ENCODE measurements around the gene SPACA7.

The SPACA7 gene

GRCh38 chr13:112456138-112457056, 80.2 kb downstream of the SPACA7 start:
- in situ Hi-C loops (cut with MboI; ENCODE audit: low sequenced_read_pairs): no loop called here

GRCh38 chr13:112457081-112457480, 80.9 kb downstream of the SPACA7 start:
- Histone ChIP-seq H3K4me3 (no peak overlapping the region), H3K4me1 (no peaks in the 10 kb centered on the region), H3K36me3 (replicated peaks) (no peaks in the 10 kb centered on the region), H3K9me3 (no peaks in the 10 kb centered on the region), H3K27me3 (ENCODE audit: low read depth) (no peaks in the 10 kb centered on the region)
- no peak for DNase-seq (ENCODE audit: low spot score in 2 of 2)
- in situ Hi-C loops (cut with MboI; ENCODE audit: low sequenced_read_pairs): no loop called here

More at GRCh38 chr13:112456138-112457056, 80.2 kb downstream of the SPACA7 start:
- no peaks in the 10 kb centered on the region for H3K9me3 ChIP-seq
- no peak for DNase-seq (ENCODE audit: low spot score in 2 of 2)
- H3K4me1 ChIP-seq: no peaks in the 10 kb centered on the region
- no peak overlapping the region for H3K4me3 ChIP-seq
- H3K36me3 ChIP-seq (replicated peaks): no peaks in the 10 kb centered on the region
- no peaks in the 10 kb centered on the region for H3K27me3 ChIP-seq (ENCODE audit: low read depth)

GRCh38 chr13:112457485-112457884, 81.3 kb downstream of the SPACA7 start:
- H3K27me3 ChIP-seq (ENCODE audit: low read depth): no peaks in the 10 kb centered on the region
- H3K4me1 ChIP-seq: no peaks in the 10 kb centered on the region
- H3K36me3 ChIP-seq (replicated peaks): no peaks in the 10 kb centered on the region
- no peak overlapping the region for H3K4me3 ChIP-seq
- in situ Hi-C loops (cut with MboI; ENCODE audit: low sequenced_read_pairs): no loop called here
- H3K9me3 ChIP-seq: no peaks in the 10 kb centered on the region
- no peak for DNase-seq (ENCODE audit: low spot score in 2 of 2)

- no peaks in the 10 kb centered on the region for H3K27me3 ChIP-seq (ENCODE audit: low read depth)
- no peaks in the 10 kb centered on the region for H3K4me1 ChIP-seq
- H3K9me3 ChIP-seq: no peaks in the 10 kb centered on the region
- no peak overlapping the region for H3K4me3 ChIP-seq
- DNase-seq (ENCODE audit: low spot score in 2 of 2): no peak
- no peaks in the 10 kb centered on the region for H3K36me3 ChIP-seq (replicated peaks)
- in situ Hi-C loops (cut with MboI; ENCODE audit: low sequenced_read_pairs): no loop called here
Observed at GRCh38 chr13:112462408-112462807, 86.3 kb downstream of the SPACA7 start.

GRCh38 chr13:112464720-112465119, 88.6 kb downstream of the SPACA7 start:
- no peak for DNase-seq (ENCODE audit: low spot score in 2 of 2)
- H3K36me3 ChIP-seq (replicated peaks): no peaks in the 10 kb centered on the region
- H3K4me3 ChIP-seq: no peak overlapping the region
- H3K4me1 ChIP-seq: no peaks in the 10 kb centered on the region
- no peaks in the 10 kb centered on the region for H3K9me3 ChIP-seq
- no peaks in the 10 kb centered on the region for H3K27me3 ChIP-seq (ENCODE audit: low read depth)
- in situ Hi-C loops (cut with MboI; ENCODE audit: low sequenced_read_pairs): no loop called here

- H3K4me3 ChIP-seq: no peak overlapping the region
- no peaks in the 10 kb centered on the region for H3K27me3 ChIP-seq (ENCODE audit: low read depth)
- H3K9me3 ChIP-seq: no peaks in the 10 kb centered on the region
- no peak for DNase-seq (ENCODE audit: low spot score in 2 of 2)
- in situ Hi-C loops (cut with MboI; ENCODE audit: low sequenced_read_pairs): no loop called here
- H3K36me3 ChIP-seq (replicated peaks): no peaks in the 10 kb centered on the region
- no peaks in the 10 kb centered on the region for H3K4me1 ChIP-seq
Observed at GRCh38 chr13:112465251-112466131, 89.3 kb downstream of the SPACA7 start.

- in situ Hi-C loops (cut with MboI; ENCODE audit: low sequenced_read_pairs): no loop called here
- no peaks in the 10 kb centered on the region for H3K27me3 ChIP-seq (ENCODE audit: low read depth)
Observed at GRCh38 chr13:112466132-112467058, 90.2 kb downstream of the SPACA7 start.

GRCh38 chr13:112467236-112467635, 91.1 kb downstream of the SPACA7 start:
- H3K4me3 ChIP-seq: no peak overlapping the region
- in situ Hi-C loops (cut with MboI; ENCODE audit: low sequenced_read_pairs): no loop called here
- H3K36me3 ChIP-seq (replicated peaks): no peaks in the 10 kb centered on the region
- no peaks in the 10 kb centered on the region for H3K9me3 ChIP-seq
- DNase-seq (ENCODE audit: low spot score in 2 of 2): no peak
- H3K4me1 ChIP-seq: no peaks in the 10 kb centered on the region
- H3K27me3 ChIP-seq (ENCODE audit: low read depth): no peaks in the 10 kb centered on the region

More at GRCh38 chr13:112466132-112467058, 90.2 kb downstream of the SPACA7 start:
- no peaks in the 10 kb centered on the region for H3K4me1 ChIP-seq
- no peak overlapping the region for H3K4me3 ChIP-seq
- H3K36me3 ChIP-seq (replicated peaks): no peaks in the 10 kb centered on the region
- no peaks in the 10 kb centered on the region for H3K9me3 ChIP-seq
- no peak for DNase-seq (ENCODE audit: low spot score in 2 of 2)

GRCh38 chr13:112468069-112468468, 91.9 kb downstream of the SPACA7 start:
- DNase-seq (ENCODE audit: low spot score in 2 of 2): no peak
- Histone ChIP-seq H3K9me3 (no peaks in the 10 kb centered on the region), H3K36me3 (replicated peaks) (no peaks in the 10 kb centered on the region), H3K27me3 (ENCODE audit: low read depth) (no peaks in the 10 kb centered on the region), H3K4me3 (no peak overlapping the region), H3K4me1 (no peaks in the 10 kb centered on the region)
- in situ Hi-C loops (cut with MboI; ENCODE audit: low sequenced_read_pairs): no loop called here

- in situ Hi-C loops (cut with MboI; ENCODE audit: low sequenced_read_pairs): no loop called here
- Histone ChIP-seq H3K27me3 (ENCODE audit: low read depth) (no peaks in the 10 kb centered on the region), H3K4me1 (no peaks in the 10 kb centered on the region), H3K4me3 (no peak overlapping the region), H3K9me3 (no peaks in the 10 kb centered on the region), H3K36me3 (replicated peaks) (no peaks in the 10 kb centered on the region)
- DNase-seq (ENCODE audit: low spot score in 2 of 2): no peak
Observed at GRCh38 chr13:112469071-112469745, 93.1 kb downstream of the SPACA7 start.

GRCh38 chr13:112473818-112474217, 97.7 kb downstream of the SPACA7 start:
- no peak for DNase-seq (ENCODE audit: low spot score in 2 of 2)
- Histone ChIP-seq H3K27me3 (ENCODE audit: low read depth) (no peaks in the 10 kb centered on the region), H3K4me1 (no peaks in the 10 kb centered on the region), H3K4me3 (no peak overlapping the region), H3K9me3 (no peaks in the 10 kb centered on the region), H3K36me3 (replicated peaks) (no peaks in the 10 kb centered on the region)
- in situ Hi-C loops (cut with MboI; ENCODE audit: low sequenced_read_pairs): no loop called here

GRCh38 chr13:112474869-112475268, 98.7 kb downstream of the SPACA7 start:
- no peaks in the 10 kb centered on the region for H3K9me3 ChIP-seq
- no peak overlapping the region for H3K4me3 ChIP-seq
- no peaks in the 10 kb centered on the region for H3K4me1 ChIP-seq
- in situ Hi-C loops (cut with MboI; ENCODE audit: low sequenced_read_pairs): no loop called here
- no peaks in the 10 kb centered on the region for H3K27me3 ChIP-seq (ENCODE audit: low read depth)
- DNase-seq (ENCODE audit: low spot score in 2 of 2): no peak
- no peaks in the 10 kb centered on the region for H3K36me3 ChIP-seq (replicated peaks)

- in situ Hi-C loops (cut with MboI; ENCODE audit: low sequenced_read_pairs): no loop called here
- Histone ChIP-seq H3K4me3 (no peak overlapping the region), H3K4me1 (no peaks in the 10 kb centered on the region), H3K36me3 (replicated peaks) (no peaks in the 10 kb centered on the region), H3K9me3 (no peaks in the 10 kb centered on the region), H3K27me3 (ENCODE audit: low read depth) (no peaks in the 10 kb centered on the region)
- DNase-seq (ENCODE audit: low spot score in 2 of 2): no peak
Observed at GRCh38 chr13:112475889-112476288, 99.7 kb downstream of the SPACA7 start.
